IMR-90 (cell line): ENCODE data around the gene RAI14. TPM values are rescaled to one million over a fixed set of nuclear protein-coding genes. Genes with fewer than 3 reads are reported as not detected.

Experiments used
- ATAC-seq: fragments of 200-7000 bp; cut with Tn5 transposase; 2 replicates; pipeline ENCODE4 v1.9.1; 2020; ENCODE audit warnings: low read depth, mild to moderate bottlenecking, moderate library complexity
- BruUV-seq: library from RNA; stranded (reverse); fragments of 400-500 nt; replicated peaks from 2 replicates; lab custom pipeline; 2021; lab: Mats Ljungman, UMichigan
- CTCF ChIA-PET: fragments of 300-600 bp; formaldehyde crosslinking; extraction: SDS; loops from one replicate; lab custom pipeline; 2021; ENCODE audit warnings: antibody characterized with exemption; lab: Yijun Ruan, JAX
- POLR2A ChIA-PET: fragments of 300-600 bp; sonication (Branson Sonifier 250); formaldehyde crosslinking; loops from one replicate; lab custom pipeline; 2022; ENCODE audit warnings: antibody characterized with exemption; ENCODE audit not compliant: unreplicated experiment; lab: Charles Lee
- DNase-seq: peaks from one replicate; pipeline ENCODE4 v3.0.0; 2013
- H2AFZ ChIP-seq: replicated peaks from 2 replicates; pipeline ENCODE3; 2013; ENCODE audit warnings: low read length, mild to moderate bottlenecking; ENCODE audit not compliant: poor library complexity
- H2AK5ac ChIP-seq: 2 replicates; pipeline ENCODE4 v1.6.1; 2013; ENCODE audit warnings: low read depth, low read length, inconsistent platforms
- H2AK9ac ChIP-seq: replicated peaks from 2 replicates; pipeline ENCODE3; 2013; ENCODE audit warnings: mild to moderate bottlenecking, low read depth, low read length, moderate library complexity; ENCODE audit not compliant: poor library complexity
- H2BK120ac ChIP-seq: 2 replicates; pipeline ENCODE4 v1.6.1; 2013; ENCODE audit warnings: low read depth, low read length, inconsistent platforms
- H2BK15ac ChIP-seq: 3 replicates; pipeline ENCODE4 v1.6.1; 2013; ENCODE audit warnings: low read depth, low read length, inconsistent platforms
- H2BK20ac ChIP-seq: 2 replicates; pipeline ENCODE4 v1.6.1; 2013; ENCODE audit warnings: low read depth, mild to moderate bottlenecking, inconsistent platforms, low read length, moderate library complexity
- H2BK5ac ChIP-seq: 2 replicates; pipeline ENCODE4 v1.6.1; 2013; ENCODE audit warnings: mild to moderate bottlenecking, low read depth, low read length, inconsistent platforms; ENCODE audit not compliant: poor library complexity, severe bottlenecking
- H3K14ac ChIP-seq: replicated peaks from 2 replicates; pipeline ENCODE4 v1.6.1; 2013; ENCODE audit warnings: low read depth, low read length, inconsistent platforms
- H3K18ac ChIP-seq: 2 replicates; pipeline ENCODE4 v1.6.1; 2013; ENCODE audit warnings: low read depth, low read length, control low read depth
- H3K23ac ChIP-seq: 2 replicates; pipeline ENCODE4 v1.6.1; 2013; ENCODE audit warnings: low read depth, low read length, inconsistent platforms
- H3K27ac ChIP-seq: 2 replicates; pipeline ENCODE4 v1.5.1; 2013; ENCODE audit warnings: mild to moderate bottlenecking, control low read depth, low read length; ENCODE audit not compliant: insufficient read depth
- H3K27me3 ChIP-seq: 2 replicates; pipeline ENCODE4 v1.6.1; 2013; ENCODE audit warnings: low read length; ENCODE audit not compliant: control insufficient read depth, insufficient read depth
- H3K36me3 ChIP-seq: 2 replicates; pipeline ENCODE4 v1.6.1; 2013; ENCODE audit warnings: low read length, mixed read lengths; ENCODE audit not compliant: control insufficient read depth, insufficient read depth
- H3K4ac ChIP-seq: 2 replicates; pipeline ENCODE4 v1.6.1; 2013; ENCODE audit warnings: low read depth, low read length, inconsistent platforms
- H3K4me1 ChIP-seq: 2 replicates; pipeline ENCODE4 v1.6.1; 2013; ENCODE audit warnings: low read length, mixed read lengths; ENCODE audit not compliant: control insufficient read depth, insufficient read depth
- H3K4me2 ChIP-seq: 2 replicates; pipeline ENCODE4 v1.6.1; 2013; ENCODE audit warnings: low read depth, mild to moderate bottlenecking, control low read depth, low read length, moderate library complexity
- H3K4me3 ChIP-seq: 2 replicates; pipeline ENCODE4 v1.5.1; 2013; ENCODE audit warnings: low read depth, mild to moderate bottlenecking, control low read depth, low read length, moderate library complexity; ENCODE audit not compliant: insufficient read depth
- H3K56ac ChIP-seq: 2 replicates; pipeline ENCODE4 v1.6.1; 2013; ENCODE audit warnings: low read length, inconsistent platforms; ENCODE audit not compliant: insufficient read depth; ENCODE audit errors: extremely low read depth
- H3K79me1 ChIP-seq, 2 experiments: 2 replicates each; pipeline ENCODE4 v1.6.1; 2013; ENCODE audit warnings: low read length in 2 of 2, inconsistent platforms in 1 of 2, low read depth in 1 of 2
- H3K9ac ChIP-seq: 2 replicates; pipeline ENCODE4 v1.6.1; 2013; ENCODE audit warnings: low read depth, low read length, control low read depth
- H3K9me1 ChIP-seq: 2 replicates; pipeline ENCODE4 v1.6.1; 2013; ENCODE audit warnings: low read length, inconsistent platforms; ENCODE audit not compliant: insufficient read depth
- H3K9me3 ChIP-seq: 2 replicates; pipeline ENCODE4 v1.6.1; 2013; ENCODE audit warnings: low read length; ENCODE audit not compliant: control insufficient read depth, insufficient read depth
- H4K20me1 ChIP-seq: 2 replicates; pipeline ENCODE4 v1.6.1; 2013; ENCODE audit warnings: low read length, inconsistent platforms; ENCODE audit not compliant: insufficient read depth
- H4K5ac ChIP-seq: 2 replicates; pipeline ENCODE4 v1.6.1; 2013; ENCODE audit warnings: mild to moderate bottlenecking, low read depth, low read length, control low read depth
- H4K8ac ChIP-seq, 2 experiments: 2 replicates each; pipeline ENCODE4 v1.6.1; 2013; ENCODE audit warnings: low read depth in 2 of 2, low read length in 2 of 2, control low read depth in 1 of 2, inconsistent platforms in 1 of 2
- H4K91ac ChIP-seq: 2 replicates; pipeline ENCODE4 v1.6.1; 2013; ENCODE audit warnings: low read depth, low read length, inconsistent platforms; ENCODE audit not compliant: insufficient read depth
- BHLHE40 ChIP-seq: fragments of 150-350 bp; IDR thresholded peaks from 2 replicates; pipeline ENCODE4 v1.6.1; 2016; ENCODE audit warnings: mild to moderate bottlenecking, low read depth, low read length
- CEBPB ChIP-seq: IDR thresholded peaks from 2 replicates; pipeline ENCODE4 v1.6.1; 2012; ENCODE audit warnings: low read depth, low read length, improper control_type of control experiment
- CHD1 ChIP-seq: IDR thresholded peaks from 2 replicates; pipeline ENCODE4 v1.6.1; 2012; ENCODE audit warnings: low read depth, low read length, improper control_type of control experiment
- FOS ChIP-seq: fragments of 150-350 bp; IDR thresholded peaks from 2 replicates; pipeline ENCODE4 v1.6.1; 2016; ENCODE audit warnings: low read depth, low read length
- MAZ ChIP-seq: IDR thresholded peaks from 2 replicates; pipeline ENCODE4 v1.6.1; 2012; ENCODE audit warnings: low read depth, mild to moderate bottlenecking, low read length, improper control_type of control experiment, moderate library complexity, borderline replicate concordance
- MXI1 ChIP-seq: IDR thresholded peaks from 2 replicates; pipeline ENCODE4 v1.6.1; 2012; ENCODE audit warnings: low read depth, mild to moderate bottlenecking, low read length, moderate library complexity, borderline replicate concordance
- NFE2L2 ChIP-seq: fragments of 150-350 bp; IDR thresholded peaks from 2 replicates; pipeline ENCODE4 v1.6.1; 2016; ENCODE audit warnings: low read depth, mild to moderate bottlenecking, low read length
- RAD21 ChIP-seq: IDR thresholded peaks from 2 replicates; pipeline ENCODE4 v1.6.1; 2012; ENCODE audit warnings: low read length, improper control_type of control experiment
- RFX5 ChIP-seq: IDR thresholded peaks from 2 replicates; pipeline ENCODE4 v1.8.0; 2012; ENCODE audit warnings: low read depth, mild to moderate bottlenecking, low read length, moderate library complexity
- SMC3 ChIP-seq: fragments of 150-350 bp; IDR thresholded peaks from 2 replicates; pipeline ENCODE4 v1.6.1; 2016; ENCODE audit warnings: low read depth, mild to moderate bottlenecking, antibody characterized with exemption, low read length, moderate library complexity
- WGBS, 2 experiments: methylation state at CpG; one replicate each; pipeline versions ENCODE4 v1.1.5 to v1.1.7; 2013; ENCODE audit warnings: missing lambda C conversion rate in 2 of 2; ENCODE audit not compliant: insufficient read length in 1 of 2; ENCODE audit errors: extremely low coverage in 2 of 2; 5-methylcytosine and 5-hydroxymethylcytosine counted together
- dilution Hi-C: fragments of 300-500 bp; cut with HindIII; formaldehyde crosslinking; loops from one replicate; pipeline ENCODE4 v1.14.3; 2018; ENCODE audit warnings: low sequenced_read_pairs; ENCODE audit not compliant: unreplicated experiment
- in situ Hi-C: fragments of 300-500 bp; cut with MboI; formaldehyde crosslinking; loops from 3 replicates; pipeline ENCODE4 v1.14.3; 2019; ENCODE audit warnings: low sequenced_read_pairs, inconsistent platforms, mixed read lengths
- intact Hi-C: fragments of 100-400 bp; cut with micrococcal nuclease; formaldehyde crosslinking; loops from 2 replicates; pipeline ENCODE4 v1.10.0; 2022
- polyA plus RNA-seq, 3 experiments: library from polyadenylated mRNA; depleted of rRNA; stranded (reverse); fragments of >200 nt; gene quantifications; 2 replicates each; pipeline ENCODE4 v1.2.3, GENCODE V29; 2012; ENCODE audit warnings: low replicate concordance in 1 of 3
- total RNA-seq: library from RNA; depleted of rRNA; stranded (reverse); fragments of >200 nt; gene quantifications from 2 replicates; pipeline ENCODE4 v1.2.3, GENCODE V29; 2012
- TF ChIP-seq, protein P1 (sequence below): fragments of 150-350 bp; IDR thresholded peaks from 2 replicates; pipeline ENCODE4 v1.6.1; 2016; ENCODE audit warnings: low read depth, mild to moderate bottlenecking, low read length, moderate library complexity, borderline replicate concordance
- TF ChIP-seq, protein P2 (sequence below): fragments of 150-350 bp; IDR thresholded peaks from 2 replicates; pipeline ENCODE4 v1.6.1; 2017; ENCODE audit warnings: mild to moderate bottlenecking, antibody characterized with exemption, low read length, low read depth

The RAI14 gene
- total and polyA plus RNA-seq, 2 of the 4 experiments (the other 2 are of a cell fraction) = 221 to 267 TPM

- TF ChIP-seq, protein P1, sequence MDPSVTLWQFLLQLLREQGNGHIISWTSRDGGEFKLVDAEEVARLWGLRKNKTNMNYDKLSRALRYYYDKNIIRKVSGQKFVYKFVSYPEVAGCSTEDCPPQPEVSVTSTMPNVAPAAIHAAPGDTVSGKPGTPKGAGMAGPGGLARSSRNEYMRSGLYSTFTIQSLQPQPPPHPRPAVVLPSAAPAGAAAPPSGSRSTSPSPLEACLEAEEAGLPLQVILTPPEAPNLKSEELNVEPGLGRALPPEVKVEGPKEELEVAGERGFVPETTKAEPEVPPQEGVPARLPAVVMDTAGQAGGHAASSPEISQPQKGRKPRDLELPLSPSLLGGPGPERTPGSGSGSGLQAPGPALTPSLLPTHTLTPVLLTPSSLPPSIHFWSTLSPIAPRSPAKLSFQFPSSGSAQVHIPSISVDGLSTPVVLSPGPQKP = no peak
- no peak for TF ChIP-seq RAD21
Measured at GRCh38 chr5:34703767-34704713, 47.9 kb downstream of the RAI14 start (continued).

- peaks cover 16% of the 10 kb centered on the region for H3K9me1 ChIP-seq
- no peaks in the 10 kb centered on the region for H3K9me3 ChIP-seq
- H4K5ac ChIP-seq = no peak overlapping the region
- H3K4me1 ChIP-seq = peaks cover 31% of the 10 kb centered on the region
- H3K36me3 ChIP-seq = peaks cover 18% of the 10 kb centered on the region
- no peak overlapping the region; the same call in 1 of the 2 replicates for H3K4me2 ChIP-seq
- in situ Hi-C loops (no loop called here), dilution Hi-C loops (no loop called here), intact Hi-C loops (no loop called here)
- no peak overlapping the region for H3K4me3 ChIP-seq
- no peak overlapping the region for H3K14ac ChIP-seq
- no TSS peak for BruUV-seq
- no peak overlapping the region for H2BK15ac ChIP-seq
- no peak overlapping the region for H2BK120ac ChIP-seq
- no peak overlapping the region for H3K9ac ChIP-seq
- no peak overlapping the region for H2AFZ ChIP-seq
- peaks cover 5 to 64% of the 10 kb centered on the region in 2 experiments for H3K79me1 ChIP-seq
- no peak overlapping the region for H3K27ac ChIP-seq
- H3K4ac ChIP-seq = no peak overlapping the region
- H4K91ac ChIP-seq = no peak overlapping the region
- no peaks in the 10 kb centered on the region for H3K27me3 ChIP-seq
- no peak overlapping the region for H2AK9ac ChIP-seq
- no peak for DNase-seq
- H3K56ac ChIP-seq = no peak overlapping the region
- no peak overlapping the region for H3K18ac ChIP-seq
- peaks cover 68% of the 10 kb centered on the region for H4K20me1 ChIP-seq
- no peak for ATAC-seq
- H3K23ac ChIP-seq = no peak overlapping the region
- H4K8ac ChIP-seq = peak overlapping the region in 1 of 2 experiments; percentile 19; a peak in 1 of 4 replicates
- ChIA-PET POLR2A (no interaction called here), CTCF (no interaction called here)
- H2BK5ac ChIP-seq = peak overlapping the region; percentile 35
- no peak overlapping the region for H2BK20ac ChIP-seq
- H2AK5ac ChIP-seq = no peak overlapping the region
- WGBS, 2 experiments = no CpG with 5 or more reads among the region's 1 CpG
- TF ChIP-seq SMC3 (no peak), MAZ (no peak), MXI1 (no peak), RAD21 (no peak), CHD1 (no peak), CEBPB (no peak), NFE2L2 (no peak), FOS (no peak), BHLHE40 (no peak), RFX5 (no peak)
- TF ChIP-seq, protein P2, sequence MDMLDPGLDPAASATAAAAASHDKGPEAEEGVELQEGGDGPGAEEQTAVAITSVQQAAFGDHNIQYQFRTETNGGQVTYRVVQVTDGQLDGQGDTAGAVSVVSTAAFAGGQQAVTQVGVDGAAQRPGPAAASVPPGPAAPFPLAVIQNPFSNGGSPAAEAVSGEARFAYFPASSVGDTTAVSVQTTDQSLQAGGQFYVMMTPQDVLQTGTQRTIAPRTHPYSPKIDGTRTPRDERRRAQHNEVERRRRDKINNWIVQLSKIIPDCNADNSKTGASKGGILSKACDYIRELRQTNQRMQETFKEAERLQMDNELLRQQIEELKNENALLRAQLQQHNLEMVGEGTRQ = no peak
- TF ChIP-seq, protein P1 = no peak
Measured at GRCh38 chr5:34706084-34706483, 50.0 kb downstream of the RAI14 start.
